ENCODE measurements around the gene AKR1E2.

GRCh38 chr10:4806534-4806933, 19.5 kb upstream of the AKR1E2 start:
- TF ChIP-seq CTCF (IDR thresholded peaks at IDR 0.05) (no peak), POLR2A (IDR thresholded peaks at IDR 0.05) (no peak)
